ENCODE measurements around the gene GRID1. TPM values are rescaled to one million over a fixed set of nuclear protein-coding genes. Genes with fewer than 3 reads are reported as not detected.

Gene GRID1
- polyA plus RNA-seq, 3 donors = 0.71 to 1.7 (median 1.6) TPM

DNA sequence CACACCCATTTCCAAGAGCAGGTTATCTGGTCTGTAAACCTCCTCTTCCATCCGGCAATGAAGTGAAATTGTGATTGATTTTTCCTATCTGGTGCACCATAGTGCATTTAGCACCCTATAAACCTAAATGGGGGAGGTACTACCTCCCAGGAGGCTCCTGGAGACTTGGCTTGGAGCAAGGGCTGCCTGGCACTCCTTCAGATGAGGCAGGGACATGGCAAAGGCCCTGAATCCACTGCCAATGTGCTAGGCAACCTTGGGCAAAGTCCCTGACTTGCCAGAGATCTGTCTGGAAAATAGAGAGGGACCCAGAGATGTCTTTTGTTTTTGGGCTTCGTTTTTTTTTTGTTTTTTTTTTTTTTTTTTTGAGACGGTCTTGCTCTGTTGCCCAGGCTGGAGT lies 6.7 kb upstream of the GRID1 start:
- 59 to 91% (median 85%) methylated on average over 2 to 3 of the region's 3 CpGs for WGBS, 3 donors
- no peak overlapping the region for H3K27ac ChIP-seq (ENCODE audit: low read depth, low read length)

DNA sequence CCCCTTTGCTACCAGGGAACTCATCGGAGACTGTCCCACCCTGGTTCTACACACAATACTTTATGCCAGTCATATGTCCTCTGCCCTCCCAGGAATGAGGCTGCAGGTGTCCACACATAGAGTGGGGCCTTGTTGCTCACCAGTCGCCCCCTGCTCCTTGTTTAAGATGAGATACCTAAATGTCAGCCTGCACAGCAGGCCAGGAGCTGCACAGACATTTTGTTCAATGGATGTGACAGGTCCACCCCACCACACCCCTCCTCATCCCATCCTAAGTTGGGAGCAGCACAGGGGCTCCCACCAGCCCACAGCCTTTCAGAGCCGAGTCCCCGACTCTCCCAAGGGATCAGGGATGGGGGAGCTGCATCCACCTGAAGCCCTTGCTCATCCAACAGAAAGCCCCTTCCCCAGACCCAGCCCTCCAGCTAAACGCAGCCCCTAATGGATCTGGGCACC lies 6.2 kb upstream of the GRID1 start:
- H3K27ac ChIP-seq (ENCODE audit: low read depth, low read length) = no peak overlapping the region
- WGBS, 3 donors = 86 to 89% (median 88%) methylated on average over 5 of the region's 5 CpGs

DNA sequence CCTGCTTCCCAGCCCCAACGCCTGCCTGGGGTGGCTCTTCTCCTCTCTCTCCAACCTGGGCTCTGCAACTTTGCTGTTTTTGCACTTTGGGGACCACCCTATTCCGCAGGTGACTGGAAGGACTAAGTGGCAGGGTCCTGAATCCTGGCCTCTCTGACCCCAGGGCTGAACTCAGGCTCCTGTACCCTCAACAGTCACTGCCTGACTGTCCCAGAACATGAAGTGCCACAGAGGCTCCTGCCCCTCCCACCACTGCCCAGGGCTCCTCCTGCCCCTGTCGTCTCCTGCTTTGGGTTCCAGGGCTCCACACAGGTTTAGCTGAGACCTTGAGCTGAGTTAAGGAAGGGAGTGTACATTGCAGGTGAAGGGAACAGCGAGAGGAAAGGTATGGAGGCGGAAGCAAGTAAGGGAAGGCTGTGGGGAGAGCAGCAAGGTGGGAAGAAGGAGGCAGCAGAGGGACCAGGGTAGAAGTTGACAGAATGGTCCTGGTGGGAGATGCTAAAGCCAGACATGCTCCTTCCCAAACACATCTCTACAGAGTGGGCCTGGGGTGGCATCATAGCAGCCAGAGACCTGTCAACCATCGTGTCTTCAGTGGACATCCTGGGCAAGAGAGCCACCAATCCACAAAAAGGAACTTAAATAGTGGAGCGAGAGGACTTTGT lies 5.7 kb upstream of the GRID1 start:
- 65 to 71% (median 70%) methylated on average over 7 of the region's 7 CpGs for WGBS, 3 donors

DNA sequence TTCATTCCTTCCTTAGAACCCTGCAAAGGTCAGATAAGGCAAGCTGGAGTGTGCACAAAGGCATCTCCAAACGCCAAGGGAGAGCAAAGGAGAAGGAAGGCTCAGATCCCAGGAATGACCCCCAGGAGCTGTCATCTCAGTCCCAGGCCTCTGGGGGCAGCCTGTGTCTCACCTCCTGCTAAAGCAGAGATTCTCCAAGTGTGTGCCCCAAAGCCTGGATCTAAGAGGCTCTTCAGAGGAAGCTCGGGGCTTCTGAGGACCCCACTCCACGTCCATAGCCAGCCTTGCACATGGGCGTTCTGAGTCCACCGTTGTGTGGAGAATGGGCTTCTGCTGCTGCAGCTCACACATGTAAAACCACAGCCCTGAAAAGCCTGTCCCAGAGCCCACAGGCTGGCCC lies 5.1 kb upstream of the GRID1 start:
- H3K27ac ChIP-seq (ENCODE audit: low read depth, low read length) = no peak overlapping the region

More for the DNA sequence above, 5.7 kb upstream of the GRID1 start:
- H3K27ac ChIP-seq (ENCODE audit: low read depth, low read length) = no peak overlapping the region

DNA sequence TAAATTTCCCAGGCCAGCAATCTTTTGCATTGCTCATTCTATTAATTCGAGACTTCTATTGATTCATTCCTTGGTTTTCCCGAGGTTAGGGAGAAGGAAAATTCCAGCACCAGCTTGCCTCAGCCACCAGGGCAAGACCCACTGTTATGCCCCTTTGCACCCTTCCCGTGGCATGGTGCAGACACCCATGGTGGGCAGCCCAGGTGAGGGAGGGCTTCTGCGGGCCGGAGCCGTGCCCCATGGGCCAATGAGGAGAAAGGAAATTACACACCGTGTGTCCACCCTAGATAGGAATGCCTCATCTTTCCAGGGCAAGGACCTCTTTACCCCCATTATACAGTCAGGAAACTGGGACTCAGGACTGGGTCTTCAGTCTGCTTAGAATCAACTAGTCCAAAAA lies 4.5 kb upstream of the GRID1 start:
- WGBS, 3 donors = 76 to 88% (median 85%) methylated on average over 7 of the region's 7 CpGs
- H3K27ac ChIP-seq (ENCODE audit: low read depth, low read length) = no peak overlapping the region

More for the DNA sequence above, 5.1 kb upstream of the GRID1 start:
- 77 to 83% (median 81%) methylated on average over 5 of the region's 5 CpGs for WGBS, 3 donors

DNA sequence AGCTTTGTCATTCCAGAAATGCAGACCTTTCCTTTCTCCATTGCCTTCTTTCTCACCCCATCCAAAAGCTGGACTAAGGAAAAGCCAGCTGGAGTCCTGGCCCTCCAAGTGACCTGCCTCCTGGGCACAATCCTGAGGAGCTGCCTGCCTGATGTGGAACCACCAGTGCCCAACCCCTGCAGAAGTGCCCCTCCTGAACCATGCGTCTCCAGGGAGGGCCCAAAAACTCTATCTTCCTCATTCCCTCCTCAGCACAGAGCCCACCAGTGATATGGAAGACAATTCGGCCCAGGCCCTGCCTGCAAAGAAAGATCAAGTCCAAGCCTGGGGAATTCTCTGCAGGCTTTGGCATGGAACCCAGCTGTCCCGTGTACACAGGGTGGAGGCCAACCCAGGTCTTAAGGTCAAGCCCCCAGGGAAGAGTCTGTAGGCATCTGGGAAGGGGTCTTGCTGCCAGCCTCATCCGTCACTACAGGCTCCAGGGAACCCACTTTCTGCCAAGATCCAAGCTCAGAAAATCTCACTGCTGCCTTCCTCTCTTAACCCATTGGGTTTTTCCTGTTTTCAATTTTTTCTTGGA lies 3.5 kb upstream of the GRID1 start:
- no peak overlapping the region for H3K27ac ChIP-seq (ENCODE audit: low read depth, low read length)
- 77 to 81% (median 80%) methylated on average over 4 of the region's 4 CpGs for WGBS, 3 donors

DNA sequence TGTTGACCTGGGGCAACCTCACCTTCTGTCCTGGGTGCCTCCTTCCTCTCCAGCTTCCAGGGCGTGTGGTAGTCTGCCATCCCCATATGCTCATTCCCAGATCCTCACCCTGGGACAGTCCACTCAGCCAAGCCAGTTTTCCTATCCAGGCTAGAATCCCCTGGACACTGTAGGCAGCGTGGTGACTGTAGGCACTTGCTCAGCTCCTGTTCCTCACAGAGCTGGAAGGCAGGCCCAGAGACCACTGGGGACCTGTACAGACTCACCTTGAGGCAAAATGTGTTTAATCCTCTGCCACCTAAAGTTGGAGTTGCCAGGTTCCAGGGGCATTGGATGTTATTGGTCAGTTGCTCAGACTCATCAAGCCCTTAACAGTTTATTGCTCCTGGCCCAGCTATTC lies 2.4 kb upstream of the GRID1 start:
- WGBS, 3 donors = 87 to 95% (median 92%) methylated on average over 2 of the region's 2 CpGs
- no peak overlapping the region for H3K27ac ChIP-seq (ENCODE audit: low read depth, low read length)

DNA sequence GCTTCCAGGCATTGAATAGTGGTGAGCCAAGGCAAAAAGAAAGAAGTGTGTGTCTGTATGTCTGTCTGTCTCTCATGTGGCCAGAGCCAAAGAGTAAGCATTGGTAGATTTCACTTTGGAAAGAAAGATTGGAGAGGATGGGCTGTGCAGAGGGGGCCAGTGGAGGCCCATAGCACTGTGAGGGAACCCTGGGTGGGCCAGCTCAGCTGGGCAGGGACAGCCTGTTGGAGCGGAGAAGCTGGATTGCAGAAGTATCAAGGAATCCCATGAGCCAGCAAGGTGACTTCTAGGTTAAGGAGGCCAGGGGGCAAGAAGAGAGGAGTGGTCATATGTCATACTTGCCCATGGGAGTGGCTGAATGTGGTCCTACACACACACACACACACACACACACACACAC lies 1.5 kb upstream of the GRID1 start:
- WGBS, 3 donors = 90 to 100% (median 90%) methylated on average over 1 of the region's 1 CpG
- H3K27ac ChIP-seq (ENCODE audit: low read depth, low read length) = no peak overlapping the region

DNA sequence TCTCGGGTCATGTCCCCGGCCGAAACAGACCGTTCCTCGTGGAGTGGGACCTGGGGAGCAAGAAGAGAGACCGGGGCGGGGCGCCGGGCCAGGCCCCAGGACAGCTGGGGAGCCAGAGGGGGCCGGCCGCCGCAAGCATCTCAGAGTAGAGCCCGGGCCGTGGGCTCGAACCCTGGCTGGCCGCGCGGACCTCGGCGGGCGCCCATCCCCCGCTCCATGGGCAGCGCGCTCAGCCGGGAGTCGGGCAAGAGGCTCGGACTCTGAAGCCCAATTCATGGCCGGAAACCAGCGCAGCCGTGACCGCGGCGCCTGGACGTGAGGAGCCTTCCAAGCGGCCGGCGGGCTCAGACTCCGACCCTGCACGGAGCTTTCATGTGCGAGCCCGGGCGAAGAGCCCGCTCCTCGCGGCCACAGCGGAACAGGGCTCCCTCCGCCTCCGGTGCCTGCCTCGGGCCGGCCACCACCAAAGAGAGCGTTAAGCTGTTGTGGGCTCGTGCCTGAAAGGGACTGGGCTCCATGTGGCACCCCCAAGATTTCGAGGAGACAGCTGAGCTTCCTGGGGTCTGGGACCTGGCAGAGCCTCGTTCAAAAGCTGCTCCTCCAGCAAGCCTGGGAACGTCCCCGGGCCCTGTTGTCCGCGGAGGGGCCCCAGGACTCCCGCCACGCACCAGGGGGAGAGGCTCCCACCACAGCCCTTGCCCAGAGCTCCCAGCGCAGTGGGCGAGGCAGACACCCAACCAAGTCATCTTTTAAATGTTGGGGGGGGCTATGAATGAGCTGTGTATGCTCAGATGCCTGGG lies 757 bp upstream of the GRID1 start:
- no peak overlapping the region for H3K27ac ChIP-seq (ENCODE audit: low read depth, low read length)
- 5 to 8% (median 7%) methylated on average over 62 of the region's 62 CpGs for WGBS, 3 donors

DNA sequence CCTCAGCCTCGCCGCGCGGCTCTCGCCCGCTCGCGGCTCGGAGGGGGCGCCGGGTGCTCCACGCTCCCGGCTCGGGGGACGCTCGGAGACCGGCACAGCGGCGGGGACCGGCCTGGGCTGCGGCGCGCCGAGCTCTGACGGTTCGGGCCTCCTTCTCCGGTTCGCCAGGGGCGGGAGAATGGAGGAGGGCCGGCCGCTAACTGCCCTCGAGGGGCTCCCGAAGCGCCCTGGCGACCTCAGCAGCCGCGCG lies 232 bp upstream of the GRID1 start:
- 0 to 3% (median 1%) methylated on average over 26 to 38 of the region's 38 CpGs for WGBS, 3 donors
- no peak overlapping the region for H3K27ac ChIP-seq (ENCODE audit: low read depth, low read length)

DNA sequence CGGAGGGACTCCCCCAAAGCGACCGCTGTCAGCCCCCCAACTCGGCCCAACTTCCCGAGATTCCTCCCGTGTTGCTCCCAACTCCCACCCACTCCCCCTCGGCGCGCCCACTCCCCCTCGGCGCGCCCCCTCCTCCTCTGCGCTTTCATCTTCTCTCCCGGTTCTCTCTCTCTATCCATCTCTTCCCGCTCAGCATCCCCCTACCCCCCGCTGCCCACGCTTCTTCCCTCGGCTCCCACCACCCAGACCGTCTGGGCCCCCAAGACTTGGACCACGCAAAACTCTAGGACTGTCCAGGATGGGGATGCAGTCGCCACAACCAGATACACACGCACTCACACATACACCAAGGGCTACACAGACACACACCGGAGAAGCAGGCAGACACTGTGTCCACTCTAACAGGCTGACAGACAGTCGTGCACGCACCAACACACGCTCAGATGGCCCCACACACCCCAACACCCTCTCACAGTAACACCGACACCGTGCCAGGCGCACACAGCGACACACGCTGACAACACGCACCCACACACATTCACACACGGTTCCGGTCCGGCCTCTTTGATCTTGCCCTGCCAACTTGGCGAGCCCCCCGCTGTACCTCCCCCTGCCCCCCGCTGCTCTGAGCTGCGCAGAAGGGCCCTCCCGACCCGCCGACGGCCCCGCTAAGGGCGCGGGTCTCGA lies 1.1 kb downstream of the GRID1 start:
- WGBS, 3 donors = 1 to 2% (median 2%) methylated on average over 45 to 47 of the region's 47 CpGs
- no peak overlapping the region for H3K27ac ChIP-seq (ENCODE audit: low read depth, low read length)

DNA sequence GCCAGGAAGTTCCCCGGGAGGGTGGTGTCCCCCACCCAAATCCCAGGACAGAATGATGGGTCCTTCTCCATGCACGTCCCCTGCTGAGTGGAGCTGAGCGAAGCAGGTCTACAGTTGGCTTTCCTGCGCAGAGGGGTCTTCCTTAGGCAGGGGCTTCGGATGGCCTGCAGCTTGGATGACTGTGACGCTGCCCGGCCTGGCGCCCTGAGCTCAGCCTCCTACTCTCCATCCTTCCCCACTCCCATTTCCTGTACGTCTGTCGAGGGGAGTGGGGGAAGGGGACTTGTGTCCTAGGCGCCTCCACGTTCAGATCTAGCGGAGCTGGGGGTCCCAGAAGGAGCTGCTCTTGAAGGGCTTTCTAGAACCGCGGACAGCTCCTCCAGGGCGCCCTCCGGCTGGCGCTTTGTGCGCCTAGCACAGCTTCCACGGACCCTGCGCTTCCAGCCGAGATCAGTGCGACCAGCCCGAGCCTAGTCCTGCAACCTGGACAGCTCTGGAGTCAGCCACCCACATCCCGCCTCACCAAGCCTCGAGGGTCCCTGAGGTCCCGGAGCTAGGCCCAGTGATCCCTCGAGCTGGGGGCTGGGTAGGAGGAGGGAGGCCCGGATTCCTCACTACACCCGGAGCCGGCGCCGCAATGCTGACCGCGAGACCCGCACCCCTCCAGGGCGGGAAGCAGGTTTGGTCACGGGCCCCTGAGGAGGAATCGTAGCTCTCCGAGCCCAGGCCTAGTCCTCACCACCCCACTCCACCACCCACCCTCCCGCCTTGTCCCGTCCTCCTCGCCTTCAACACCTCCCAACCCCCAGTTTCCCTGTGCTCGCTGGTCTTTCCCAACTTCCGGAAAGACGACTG lies 1.9 kb downstream of the GRID1 start:
- H3K27ac ChIP-seq (ENCODE audit: low read depth, low read length) = no peak overlapping the region
- WGBS, 3 donors = 9 to 12% (median 11%) methylated on average over 46 of the region's 46 CpGs

DNA sequence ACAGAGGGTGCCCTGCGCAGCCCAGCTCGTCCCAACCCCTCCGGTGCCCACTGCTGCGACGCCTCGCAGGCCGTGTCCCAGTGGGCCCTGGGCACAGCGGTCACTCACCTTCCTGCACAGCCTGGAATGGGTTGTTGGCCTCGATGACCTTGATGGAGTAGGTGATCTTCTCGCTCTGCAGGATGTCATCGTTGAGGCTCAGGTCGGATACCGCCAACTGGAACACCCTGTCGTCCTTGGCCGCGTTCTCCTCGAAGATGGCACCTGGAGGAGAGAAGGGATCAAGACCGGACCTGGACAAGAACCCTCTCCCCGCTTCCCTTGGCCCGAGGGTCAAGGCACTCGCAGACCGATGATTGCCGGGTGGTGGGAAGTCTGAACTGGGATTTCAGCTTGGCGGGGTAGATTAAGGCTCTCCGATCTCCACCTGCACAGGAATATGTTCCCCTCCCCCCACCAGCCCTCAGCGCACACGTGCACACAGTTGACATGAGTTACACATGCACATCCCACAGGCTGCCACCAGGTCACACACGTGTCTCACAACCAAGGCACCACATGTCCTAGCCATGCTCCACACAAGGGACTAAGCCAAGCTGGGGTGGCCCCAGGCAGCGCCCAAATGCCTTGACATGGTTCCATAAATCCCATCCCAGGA lies 2.6 kb downstream of the GRID1 start:
- H3K27ac ChIP-seq (ENCODE audit: low read depth, low read length) = no peak overlapping the region
- 24 to 35% (median 27%) methylated on average over 27 to 29 of the region's 29 CpGs for WGBS, 3 donors

DNA sequence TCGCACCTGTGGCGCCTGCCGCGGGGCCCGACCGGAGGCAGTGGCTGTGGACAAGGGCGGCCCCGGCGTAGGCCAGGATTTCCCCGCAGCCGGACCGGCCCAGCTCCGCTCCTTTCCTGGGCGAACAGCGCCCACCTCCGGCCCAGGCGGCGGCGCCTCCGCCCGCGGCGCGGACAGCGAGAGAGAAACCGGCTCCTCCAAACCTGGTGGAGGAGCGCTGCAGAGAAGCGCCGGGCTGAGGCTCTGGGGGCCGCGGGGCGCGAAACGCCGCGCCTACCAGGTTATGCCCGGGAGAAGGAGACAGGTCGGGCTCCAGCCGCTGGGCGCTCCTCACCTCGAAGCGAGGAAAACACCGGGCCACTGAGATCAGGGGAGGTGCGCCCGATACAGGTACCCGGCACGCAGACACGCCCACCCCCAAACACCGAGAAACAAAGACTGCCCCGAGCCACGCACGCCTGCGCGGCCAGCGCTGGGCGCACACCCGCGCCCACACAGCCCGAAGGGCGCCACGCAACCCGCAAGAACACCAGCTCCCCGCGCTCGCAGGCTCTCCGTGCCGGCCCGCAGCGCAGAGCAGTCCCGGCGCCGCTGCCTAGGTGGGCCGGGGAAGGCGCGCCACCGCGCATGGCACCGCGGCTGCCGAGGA lies 3.3 kb downstream of the GRID1 start:
- WGBS, 3 donors = 11 to 20% (median 19%) methylated on average over 66 to 80 of the region's 80 CpGs
- H3K27ac ChIP-seq (ENCODE audit: low read depth, low read length) = no peak overlapping the region

DNA sequence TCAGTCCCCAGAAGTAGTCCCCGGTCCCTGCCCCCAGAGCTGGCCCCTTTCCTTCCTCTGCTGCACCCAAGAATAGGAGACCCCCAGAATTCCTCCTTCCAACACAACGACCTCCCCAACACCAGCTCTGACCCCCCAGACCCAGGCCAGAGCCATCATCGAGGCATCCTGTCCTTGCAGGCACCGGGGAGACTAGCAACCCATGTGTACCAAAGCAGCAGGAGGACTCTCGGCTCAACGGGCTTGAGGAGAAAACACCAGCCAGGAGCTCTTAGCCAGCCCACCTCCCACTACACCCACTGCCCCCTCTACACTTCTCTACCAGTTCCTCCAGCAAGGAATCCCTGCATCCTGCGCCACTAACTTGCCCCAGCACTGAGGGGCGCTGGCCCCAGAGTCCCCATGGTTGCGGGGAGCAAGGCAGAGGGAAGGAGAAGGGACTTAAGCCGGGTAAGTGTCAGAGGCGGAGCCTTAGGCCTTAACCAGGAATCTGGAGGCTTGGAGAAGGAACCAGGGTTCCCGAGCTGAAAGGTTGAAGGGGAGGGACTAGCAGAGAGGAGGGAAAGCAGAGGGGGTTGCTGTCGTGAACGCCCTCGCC lies 3.9 kb downstream of the GRID1 start:
- 50 to 60% (median 54%) methylated on average over 12 to 15 of the region's 15 CpGs for WGBS, 3 donors
- no peak overlapping the region for H3K27ac ChIP-seq (ENCODE audit: low read depth, low read length)

DNA sequence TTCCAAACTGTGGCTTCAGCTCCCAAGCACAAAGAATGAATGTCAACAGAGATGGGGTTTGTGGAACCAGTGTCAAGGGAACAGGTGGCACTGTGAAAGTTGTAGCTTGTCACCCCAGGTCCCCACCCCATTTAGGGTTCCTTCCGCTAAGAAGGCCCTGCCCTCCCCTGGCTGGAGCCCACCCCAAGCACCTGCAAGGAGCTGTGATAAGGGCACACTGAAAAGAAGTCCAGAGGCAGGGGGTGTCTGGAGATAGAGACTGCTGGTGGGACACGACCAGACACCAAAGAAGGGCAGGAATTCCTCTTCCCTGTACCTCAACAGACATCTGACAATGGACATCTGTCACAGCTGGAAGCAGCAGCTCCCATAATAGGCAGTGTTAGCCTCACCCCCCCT lies 4.5 kb downstream of the GRID1 start:
- no peak overlapping the region for H3K27ac ChIP-seq (ENCODE audit: low read depth, low read length)
- 86 to 100% (median 87%) methylated on average over 2 of the region's 2 CpGs for whole genome bisulfite sequencing, 3 donors

Data from adipose tissue (tissue), 3 donors.